ENCODE results near the gene FAM222A.

The FAM222A gene

DNA sequence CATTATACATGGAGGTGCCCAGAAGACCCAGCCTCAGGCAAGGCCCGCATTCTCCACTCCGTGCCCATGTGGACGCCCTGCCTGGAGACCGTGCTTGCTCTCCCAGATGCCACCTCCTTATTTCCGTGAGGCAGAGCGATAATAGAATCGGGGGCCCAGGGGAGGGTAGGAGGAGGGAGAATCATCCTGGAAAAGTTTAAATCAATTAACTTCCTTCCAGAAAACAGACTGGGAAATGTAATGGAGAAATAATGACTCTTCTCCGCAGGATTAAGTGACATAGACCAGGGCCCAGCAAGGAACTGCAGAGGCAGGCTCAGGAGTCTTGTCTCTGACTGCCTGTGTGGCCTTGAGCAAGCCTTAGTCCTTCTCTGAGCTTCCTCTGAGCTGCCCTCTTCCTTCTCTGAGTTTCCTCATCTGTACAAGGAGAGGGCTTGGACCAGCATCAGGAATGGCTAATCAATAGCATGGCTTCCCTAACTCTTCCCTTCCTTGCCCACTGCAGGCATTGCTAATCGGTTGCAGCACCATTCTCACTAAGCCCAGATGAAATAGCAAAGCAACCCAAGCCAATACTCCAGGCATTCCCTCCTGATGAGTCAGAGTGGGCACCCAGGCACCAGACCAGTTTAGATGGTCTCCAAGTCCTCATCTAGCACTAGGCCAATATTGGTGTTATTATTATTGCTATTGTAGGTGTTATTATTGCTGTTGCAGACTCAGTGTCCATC, 11.3 kb upstream of the FAM222A start:
- Histone ChIP-seq H3K4me1 (ENCODE audit: control insufficient read depth, low read length) (no peaks in the 10 kb centered on the region), H4K20me1 (ENCODE audit: control insufficient read depth, insufficient read depth, low read depth, low read length) (no peaks in the 10 kb centered on the region), H3K4me3 (ENCODE audit: low read length) (no peak overlapping the region), H3K9me2 (replicated peaks; ENCODE audit: control insufficient read depth, low read length) (no peaks in the 10 kb centered on the region), H3F3A (ENCODE audit: control insufficient read depth, insufficient read depth) (no peaks in the 10 kb centered on the region), H3K79me2 (ENCODE audit: control insufficient read depth, low read length) (no peaks in the 10 kb centered on the region), H3K9me3 (ENCODE audit: control insufficient read depth, insufficient read depth, low read length) (no peaks in the 10 kb centered on the region), H3K36me3 (ENCODE audit: control insufficient read depth, low read length) (no peaks in the 10 kb centered on the region), H3K27me3 (ENCODE audit: control insufficient read depth, low read length) (peaks cover 15% of the 10 kb centered on the region), H3K27ac (ENCODE audit: low read depth, low read length) (no peak overlapping the region), H3K4me2 (ENCODE audit: low read length) (no peak overlapping the region)
- TF ChIP-seq EZH2phosphoT487 (IDR thresholded peaks at IDR 0.05; ENCODE audit: borderline replicate concordance, low read length) = no peak
- TF ChIP-seq, protein P1, sequence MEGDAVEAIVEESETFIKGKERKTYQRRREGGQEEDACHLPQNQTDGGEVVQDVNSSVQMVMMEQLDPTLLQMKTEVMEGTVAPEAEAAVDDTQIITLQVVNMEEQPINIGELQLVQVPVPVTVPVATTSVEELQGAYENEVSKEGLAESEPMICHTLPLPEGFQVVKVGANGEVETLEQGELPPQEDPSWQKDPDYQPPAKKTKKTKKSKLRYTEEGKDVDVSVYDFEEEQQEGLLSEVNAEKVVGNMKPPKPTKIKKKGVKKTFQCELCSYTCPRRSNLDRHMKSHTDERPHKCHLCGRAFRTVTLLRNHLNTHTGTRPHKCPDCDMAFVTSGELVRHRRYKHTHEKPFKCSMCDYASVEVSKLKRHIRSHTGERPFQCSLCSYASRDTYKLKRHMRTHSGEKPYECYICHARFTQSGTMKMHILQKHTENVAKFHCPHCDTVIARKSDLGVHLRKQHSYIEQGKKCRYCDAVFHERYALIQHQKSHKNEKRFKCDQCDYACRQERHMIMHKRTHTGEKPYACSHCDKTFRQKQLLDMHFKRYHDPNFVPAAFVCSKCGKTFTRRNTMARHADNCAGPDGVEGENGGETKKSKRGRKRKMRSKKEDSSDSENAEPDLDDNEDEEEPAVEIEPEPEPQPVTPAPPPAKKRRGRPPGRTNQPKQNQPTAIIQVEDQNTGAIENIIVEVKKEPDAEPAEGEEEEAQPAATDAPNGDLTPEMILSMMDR (IDR thresholded peaks at IDR 0.05; ENCODE audit: low read depth, low read length, poor library complexity, severe bottlenecking) = no peak

DNA sequence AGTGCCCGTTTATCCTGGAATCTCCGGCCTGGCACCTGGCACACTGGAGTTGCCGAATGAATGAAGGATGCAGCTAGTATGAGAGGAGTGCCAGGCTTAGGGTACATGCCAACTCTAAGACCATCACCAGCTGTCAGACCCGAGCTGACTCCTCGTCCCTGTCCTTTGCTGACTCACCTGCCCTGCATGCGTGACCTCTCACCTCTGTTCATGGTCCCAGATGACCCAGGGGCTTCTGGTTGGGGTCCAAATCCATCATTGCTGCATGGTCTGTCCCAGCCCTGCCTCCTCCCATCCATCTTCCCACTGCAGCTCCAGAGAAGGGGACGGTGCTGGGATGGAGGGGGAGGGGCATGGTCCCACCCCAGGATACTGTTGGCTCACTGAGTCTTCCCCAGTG, 9.9 kb upstream of the FAM222A start:
- Histone ChIP-seq H4K20me1 (ENCODE audit: control insufficient read depth, insufficient read depth, low read depth, low read length) (no peaks in the 10 kb centered on the region), H3K9me2 (replicated peaks; ENCODE audit: control insufficient read depth, low read length) (no peaks in the 10 kb centered on the region), H3K9me3 (ENCODE audit: control insufficient read depth, insufficient read depth, low read length) (no peaks in the 10 kb centered on the region), H3K4me2 (ENCODE audit: low read length) (no peak overlapping the region), H3K4me1 (ENCODE audit: control insufficient read depth, low read length) (no peaks in the 10 kb centered on the region), H3F3A (ENCODE audit: control insufficient read depth, insufficient read depth) (no peaks in the 10 kb centered on the region), H3K36me3 (ENCODE audit: control insufficient read depth, low read length) (no peaks in the 10 kb centered on the region), H3K27me3 (ENCODE audit: control insufficient read depth, low read length) (peaks cover 15% of the 10 kb centered on the region), H3K27ac (ENCODE audit: low read depth, low read length) (no peak overlapping the region), H3K4me3 (ENCODE audit: low read length) (no peak overlapping the region), H3K79me2 (ENCODE audit: control insufficient read depth, low read length) (no peaks in the 10 kb centered on the region)
- TF ChIP-seq, protein P1 (IDR thresholded peaks at IDR 0.05; ENCODE audit: low read depth, low read length, poor library complexity, severe bottlenecking) = no peak
- TF ChIP-seq EZH2phosphoT487 (IDR thresholded peaks at IDR 0.05; ENCODE audit: borderline replicate concordance, low read length) = no peak

DNA sequence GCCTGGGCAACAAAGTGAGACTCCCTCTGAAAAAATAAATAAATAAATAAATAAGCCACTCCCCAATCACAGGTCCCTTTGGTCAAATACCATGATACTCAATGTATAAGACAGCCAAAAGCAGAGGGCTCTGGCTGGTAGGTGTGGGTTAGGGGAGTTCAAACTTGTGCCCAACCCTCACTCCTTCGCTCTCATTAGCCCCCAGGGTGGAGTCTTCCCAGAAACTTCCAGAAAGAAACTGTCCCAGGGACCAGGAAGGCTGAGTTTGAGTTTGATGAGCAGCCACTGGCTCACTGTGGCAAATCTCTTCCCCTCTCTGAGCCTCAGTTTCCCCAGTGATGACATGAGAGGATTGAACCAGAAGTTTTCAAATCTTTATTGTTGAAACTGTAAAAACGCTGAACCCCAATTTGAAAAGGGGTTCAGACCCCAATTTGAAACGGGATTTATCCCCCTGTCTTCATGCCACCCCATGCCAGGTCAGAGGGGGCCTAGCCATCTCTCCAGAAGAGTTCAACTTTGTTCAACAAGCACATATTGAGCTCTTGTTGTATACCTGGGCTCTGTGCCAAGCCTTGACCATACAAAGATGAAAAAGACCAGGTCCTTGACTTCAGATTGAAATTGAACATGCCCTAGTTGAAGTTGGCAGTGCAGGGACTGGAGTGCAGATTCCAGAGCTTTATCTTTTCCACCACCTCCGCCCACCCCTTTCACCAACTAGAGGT, 9.1 kb upstream of the FAM222A start:
- no peaks in the 10 kb centered on the region for H3K9me2 ChIP-seq (replicated peaks; ENCODE audit: control insufficient read depth, low read length)
- TF ChIP-seq, protein P1 (IDR thresholded peaks at IDR 0.05; ENCODE audit: low read depth, low read length, poor library complexity, severe bottlenecking) = no peak
- TF ChIP-seq EZH2phosphoT487 (IDR thresholded peaks at IDR 0.05; ENCODE audit: borderline replicate concordance, low read length) = no peak
- H4K20me1 ChIP-seq (ENCODE audit: control insufficient read depth, insufficient read depth, low read depth, low read length) = no peaks in the 10 kb centered on the region
- H3K4me1 ChIP-seq (ENCODE audit: control insufficient read depth, low read length) = no peaks in the 10 kb centered on the region
- H3K9me3 ChIP-seq (ENCODE audit: control insufficient read depth, insufficient read depth, low read length) = no peaks in the 10 kb centered on the region
- H3K79me2 ChIP-seq (ENCODE audit: control insufficient read depth, low read length) = no peaks in the 10 kb centered on the region
- no peak overlapping the region for H3K27ac ChIP-seq (ENCODE audit: low read depth, low read length)
- no peak overlapping the region for H3K4me3 ChIP-seq (ENCODE audit: low read length)
- no peaks in the 10 kb centered on the region for H3K36me3 ChIP-seq (ENCODE audit: control insufficient read depth, low read length)
- peaks cover 15% of the 10 kb centered on the region for H3K27me3 ChIP-seq (ENCODE audit: control insufficient read depth, low read length)
- H3F3A ChIP-seq (ENCODE audit: control insufficient read depth, insufficient read depth) = no peaks in the 10 kb centered on the region
- H3K4me2 ChIP-seq (ENCODE audit: low read length) = no peak overlapping the region
